Breast epithelium (tissue), 3 donors: Measurements from ENCODE around the gene POR.

ENCODE experiments used
- CTCF ChIP-seq, 3 donors: fragments of 450-650 bp; IDR thresholded peaks; one replicate each; pipeline ENCODE4 v1.5.1; 2016 to 2017; ENCODE audit warnings: antibody characterized with exemption in 3 of 3, mild to moderate bottlenecking in 3 of 3, moderate library complexity in 3 of 3
- POLR2A ChIP-seq: fragments of 450-650 bp; IDR thresholded peaks from one replicate; pipeline ENCODE4 v1.6.1; 2016; ENCODE audit warnings: antibody characterized with exemption, mild to moderate bottlenecking, moderate library complexity

DNA sequence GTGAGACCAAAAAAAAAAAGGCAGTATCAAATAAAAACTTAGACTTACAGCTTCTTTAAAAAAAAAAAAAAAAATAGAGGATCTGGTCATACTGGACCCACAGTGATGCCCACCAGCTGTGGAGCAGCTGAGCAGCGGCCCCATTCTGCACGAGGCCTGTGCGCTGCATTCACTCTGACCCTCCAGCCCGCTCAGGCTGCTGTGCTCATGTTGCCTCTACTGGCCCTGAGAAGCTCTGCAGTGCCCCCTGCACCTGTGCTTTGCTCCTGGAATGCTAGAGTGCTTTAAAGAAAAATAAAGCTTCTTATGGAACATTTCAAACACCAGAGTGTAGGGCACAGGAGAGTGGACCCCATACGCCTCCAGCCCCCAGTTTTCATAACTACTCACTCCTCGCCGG, 46.3 kb downstream of the POR start:
- TF ChIP-seq CTCF (IDR thresholded peaks at IDR 0.05) (no peak), POLR2A (no peak)
